ENCODE results near the gene TMCO5A.
"Not testable (repeated sequence)": the region's sequence is repeated elsewhere in the genome, so short reads cannot be mapped to it uniquely, and the experiment has no call there.

Gene TMCO5A

DNA sequence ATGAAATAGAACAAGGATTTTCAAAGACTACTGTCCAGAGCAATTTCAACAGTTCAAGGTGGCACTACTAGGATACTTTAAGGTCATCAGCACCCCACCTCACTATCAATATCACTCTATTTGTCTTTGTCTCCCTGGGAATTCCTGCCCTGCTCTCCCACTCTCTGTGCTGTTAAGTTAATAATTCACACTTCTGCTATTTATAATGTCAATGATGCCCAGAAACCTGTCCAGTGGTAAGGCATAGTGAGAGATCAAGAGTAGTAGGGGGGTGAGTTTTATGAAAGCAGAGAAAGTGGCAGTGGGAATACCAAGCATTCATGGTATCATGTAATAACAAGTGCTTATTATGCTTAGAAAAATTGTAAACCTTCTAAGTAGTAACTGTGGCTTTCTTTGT is 7.3 kb downstream of the TMCO5A start:
- Histone ChIP-seq H3K79me2 (ENCODE audit: insufficient read depth, low read length) (no peaks in the 10 kb centered on the region), H3K4me1 (ENCODE audit: insufficient read depth, low read length, poor library complexity, severe bottlenecking) (no peaks in the 10 kb centered on the region), H3K9ac (ENCODE audit: low read depth, low read length, poor library complexity, severe bottlenecking) (no peak overlapping the region), H3F3A (ENCODE audit: low read depth) (no peaks in the 10 kb centered on the region), H3K4me2 (ENCODE audit: low read depth, low read length, poor library complexity, severe bottlenecking) (no peak overlapping the region), H3K4me3 (ENCODE audit: low read length, poor library complexity, severe bottlenecking) (no peak overlapping the region), H3K9me2 (replicated peaks; ENCODE audit: low read depth, low read length) (no peaks in the 10 kb centered on the region), H3K36me3 (ENCODE audit: insufficient read depth, low read length) (no peaks in the 10 kb centered on the region), H4K20me1 (ENCODE audit: insufficient read depth, low read length, poor library complexity, severe bottlenecking) (no peaks in the 10 kb centered on the region), H3K27me3 (ENCODE audit: insufficient read depth, low read length, poor library complexity, severe bottlenecking) (no peaks in the 10 kb centered on the region), H3K9me3 (ENCODE audit: insufficient read depth, low read depth, low read length) (no peaks in the 10 kb centered on the region), H2AFZ (ENCODE audit: low read length) (no peak overlapping the region)
- TF ChIP-seq, protein P1, sequence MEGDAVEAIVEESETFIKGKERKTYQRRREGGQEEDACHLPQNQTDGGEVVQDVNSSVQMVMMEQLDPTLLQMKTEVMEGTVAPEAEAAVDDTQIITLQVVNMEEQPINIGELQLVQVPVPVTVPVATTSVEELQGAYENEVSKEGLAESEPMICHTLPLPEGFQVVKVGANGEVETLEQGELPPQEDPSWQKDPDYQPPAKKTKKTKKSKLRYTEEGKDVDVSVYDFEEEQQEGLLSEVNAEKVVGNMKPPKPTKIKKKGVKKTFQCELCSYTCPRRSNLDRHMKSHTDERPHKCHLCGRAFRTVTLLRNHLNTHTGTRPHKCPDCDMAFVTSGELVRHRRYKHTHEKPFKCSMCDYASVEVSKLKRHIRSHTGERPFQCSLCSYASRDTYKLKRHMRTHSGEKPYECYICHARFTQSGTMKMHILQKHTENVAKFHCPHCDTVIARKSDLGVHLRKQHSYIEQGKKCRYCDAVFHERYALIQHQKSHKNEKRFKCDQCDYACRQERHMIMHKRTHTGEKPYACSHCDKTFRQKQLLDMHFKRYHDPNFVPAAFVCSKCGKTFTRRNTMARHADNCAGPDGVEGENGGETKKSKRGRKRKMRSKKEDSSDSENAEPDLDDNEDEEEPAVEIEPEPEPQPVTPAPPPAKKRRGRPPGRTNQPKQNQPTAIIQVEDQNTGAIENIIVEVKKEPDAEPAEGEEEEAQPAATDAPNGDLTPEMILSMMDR (conservative IDR thresholded peaks at IDR 0.05; ENCODE audit: low read length): no peak
- TF ChIP-seq EZH2phosphoT487 (IDR thresholded peaks at IDR 0.05; ENCODE audit: borderline replicate concordance): no peak

DNA sequence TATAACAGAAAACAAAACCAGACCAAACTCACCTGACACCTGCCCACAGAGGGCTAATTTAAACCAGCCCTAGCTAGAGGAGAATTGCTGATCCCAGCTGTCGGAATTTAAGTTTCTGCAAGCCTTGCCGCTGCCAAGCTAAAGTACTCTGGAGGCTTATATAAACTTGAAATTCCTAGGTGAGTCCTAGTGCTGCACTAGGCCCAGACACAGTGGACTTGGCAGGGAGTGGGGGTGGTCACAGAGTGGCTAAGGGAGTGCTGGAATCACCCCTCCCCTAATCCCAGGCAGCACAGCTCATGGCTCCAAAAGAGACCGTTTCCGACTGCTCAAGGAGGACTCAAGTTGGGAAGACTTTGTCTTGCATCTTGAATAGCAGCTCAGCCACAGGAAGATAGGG is 17.6 kb downstream of the TMCO5A start:
- H2AFZ ChIP-seq (ENCODE audit: low read length): no peak overlapping the region
- H3K36me3 ChIP-seq (ENCODE audit: insufficient read depth, low read length): no peaks in the 10 kb centered on the region
- H3K9ac ChIP-seq (ENCODE audit: low read depth, low read length, poor library complexity, severe bottlenecking): no peak overlapping the region
- no peaks in the 10 kb centered on the region for H3K27me3 ChIP-seq (ENCODE audit: insufficient read depth, low read length, poor library complexity, severe bottlenecking)
- TF ChIP-seq EZH2phosphoT487 (IDR thresholded peaks at IDR 0.05; ENCODE audit: borderline replicate concordance): no peak
- TF ChIP-seq, protein P1 (conservative IDR thresholded peaks at IDR 0.05; ENCODE audit: low read length): no peak
- H3K79me2 ChIP-seq (ENCODE audit: insufficient read depth, low read length): no peaks in the 10 kb centered on the region
- no peaks in the 10 kb centered on the region for H4K20me1 ChIP-seq (ENCODE audit: insufficient read depth, low read length, poor library complexity, severe bottlenecking)
- H3K9me2 ChIP-seq (replicated peaks; ENCODE audit: low read depth, low read length): no peaks in the 10 kb centered on the region
- peaks cover 9% of the 10 kb centered on the region for H3K4me1 ChIP-seq (ENCODE audit: insufficient read depth, low read length, poor library complexity, severe bottlenecking)
- no peak overlapping the region for H3K4me3 ChIP-seq (ENCODE audit: low read length, poor library complexity, severe bottlenecking)
- H3F3A ChIP-seq (ENCODE audit: low read depth): no peaks in the 10 kb centered on the region
- no peak overlapping the region for H3K4me2 ChIP-seq (ENCODE audit: low read depth, low read length, poor library complexity, severe bottlenecking)
- no peaks in the 10 kb centered on the region for H3K9me3 ChIP-seq (ENCODE audit: insufficient read depth, low read depth, low read length)

DNA sequence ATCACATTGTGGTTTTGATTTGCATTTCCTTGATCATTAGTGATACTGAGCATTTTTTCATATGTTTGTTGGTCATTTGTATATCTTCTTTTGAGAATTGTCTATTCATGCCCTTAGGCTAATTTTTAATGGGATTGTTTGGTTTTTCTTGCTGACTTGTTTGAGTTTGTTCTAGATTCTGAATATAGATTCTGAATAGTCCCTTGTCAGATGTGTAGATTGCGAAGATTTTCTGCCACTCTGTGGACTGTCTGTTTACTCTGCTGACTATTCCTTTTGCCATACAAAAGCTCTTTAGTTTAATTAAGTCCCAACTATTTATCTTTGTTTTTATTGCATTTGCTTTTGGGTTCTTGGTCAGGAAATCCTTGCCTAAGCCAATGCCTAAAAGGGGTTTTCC is 26.3 kb downstream of the TMCO5A start:
- H3K4me2 ChIP-seq (ENCODE audit: low read depth, low read length, poor library complexity, severe bottlenecking); H3K79me2 ChIP-seq (ENCODE audit: insufficient read depth, low read length); H3K27me3 ChIP-seq (ENCODE audit: insufficient read depth, low read length, poor library complexity, severe bottlenecking); H3K4me1 ChIP-seq (ENCODE audit: insufficient read depth, low read length, poor library complexity, severe bottlenecking); H3K36me3 ChIP-seq (ENCODE audit: insufficient read depth, low read length); H3K9ac ChIP-seq (ENCODE audit: low read depth, low read length, poor library complexity, severe bottlenecking); H2AFZ ChIP-seq (ENCODE audit: low read length); H3K9me2 ChIP-seq (replicated peaks; ENCODE audit: low read depth, low read length); H3K4me3 ChIP-seq (ENCODE audit: low read length, poor library complexity, severe bottlenecking); H4K20me1 ChIP-seq (ENCODE audit: insufficient read depth, low read length, poor library complexity, severe bottlenecking); H3K9me3 ChIP-seq (ENCODE audit: insufficient read depth, low read depth, low read length); H3F3A ChIP-seq (ENCODE audit: low read depth): not testable (repeated sequence)

DNA sequence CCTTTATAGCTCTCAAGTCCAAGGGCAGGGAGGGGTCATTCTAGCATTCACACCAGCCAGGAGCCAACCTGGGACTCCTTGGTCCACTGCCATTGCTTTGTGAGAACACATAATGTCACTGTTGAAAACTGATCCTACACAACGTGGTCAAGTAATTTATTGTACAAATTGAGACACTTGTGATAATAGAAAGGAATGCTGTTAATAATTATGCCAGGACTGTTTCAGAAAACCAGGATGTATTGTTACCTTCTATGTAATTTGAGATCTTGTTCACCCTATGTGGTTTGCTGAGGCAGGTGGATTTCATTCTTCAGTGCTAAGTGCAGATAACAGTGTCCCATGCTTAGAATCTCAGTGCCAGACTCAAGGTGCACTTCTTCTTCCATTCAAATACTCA is 33.3 kb downstream of the TMCO5A start:
- Histone ChIP-seq H3K4me3 (ENCODE audit: low read length, poor library complexity, severe bottlenecking) (no peak overlapping the region), H3K27me3 (ENCODE audit: insufficient read depth, low read length, poor library complexity, severe bottlenecking) (no peaks in the 10 kb centered on the region), H3K4me1 (ENCODE audit: insufficient read depth, low read length, poor library complexity, severe bottlenecking) (no peaks in the 10 kb centered on the region), H2AFZ (ENCODE audit: low read length) (no peak overlapping the region), H3K79me2 (ENCODE audit: insufficient read depth, low read length) (no peaks in the 10 kb centered on the region), H3K9ac (ENCODE audit: low read depth, low read length, poor library complexity, severe bottlenecking) (no peak overlapping the region), H4K20me1 (ENCODE audit: insufficient read depth, low read length, poor library complexity, severe bottlenecking) (no peaks in the 10 kb centered on the region), H3F3A (ENCODE audit: low read depth) (no peaks in the 10 kb centered on the region), H3K9me2 (replicated peaks; ENCODE audit: low read depth, low read length) (no peaks in the 10 kb centered on the region), H3K36me3 (ENCODE audit: insufficient read depth, low read length) (no peaks in the 10 kb centered on the region), H3K4me2 (ENCODE audit: low read depth, low read length, poor library complexity, severe bottlenecking) (no peak overlapping the region), H3K9me3 (ENCODE audit: insufficient read depth, low read depth, low read length) (no peaks in the 10 kb centered on the region)
- no peak for TF ChIP-seq EZH2phosphoT487 (IDR thresholded peaks at IDR 0.05; ENCODE audit: borderline replicate concordance)
- TF ChIP-seq, protein P1 (conservative IDR thresholded peaks at IDR 0.05; ENCODE audit: low read length): no peak
